DMS 273 (cell line): Measurements from ENCODE around the gene MYO1F.
"Not testable (repeated sequence)": the region's sequence is repeated elsewhere in the genome, so short reads cannot be mapped to it uniquely, and the experiment has no call there.

Source experiments
- DNase-seq: peaks from one replicate; lab custom pipeline; 2025; ENCODE audit not compliant: unreplicated experiment; lab: John Stamatoyannopoulos, UW

MYO1F gene

GRCh38 chr19:8567522-8568172 is 9.6 kb downstream of the MYO1F start:
- no peak for DNase-seq

GRCh38 chr19:8566855-8567254 is 10.4 kb downstream of the MYO1F start:
- DNase-seq: no peak

- DNase-seq: not testable (repeated sequence)
These were observed 12.4 kb downstream of the MYO1F start for GRCh38 chr19:8564866-8565265.

GRCh38 chr19:8561075-8561764 is 16.0 kb downstream of the MYO1F start:
- no peak for DNase-seq

GRCh38 chr19:8558325-8558724 is 18.9 kb downstream of the MYO1F start:
- no peak for DNase-seq

GRCh38 chr19:8557642-8558238 is 19.5 kb downstream of the MYO1F start:
- no peak for DNase-seq

- DNase-seq: not testable (repeated sequence)
These were observed 23.5 kb downstream of the MYO1F start for GRCh38 chr19:8553729-8554128.

- DNase-seq: peak; percentile 83
These were observed 24.4 kb downstream of the MYO1F start for GRCh38 chr19:8552810-8553209.

GRCh38 chr19:8550070-8550469 is 27.2 kb downstream of the MYO1F start:
- DNase-seq: no peak

- no peak for DNase-seq
These were observed 31.5 kb downstream of the MYO1F start for GRCh38 chr19:8545743-8546142.

GRCh38 chr19:8544168-8544567 is 33.1 kb downstream of the MYO1F start:
- DNase-seq: no peak

- DNase-seq: no peak
These were observed 37.6 kb downstream of the MYO1F start for GRCh38 chr19:8539621-8540149.

GRCh38 chr19:8537099-8537498 is 40.1 kb downstream of the MYO1F start:
- no peak for DNase-seq

- no peak for DNase-seq
These were observed 41.0 kb downstream of the MYO1F start for GRCh38 chr19:8536282-8536681.

- no peak for DNase-seq
These were observed 45.0 kb downstream of the MYO1F start for GRCh38 chr19:8532225-8532624.

- no peak for DNase-seq
These were observed 45.8 kb downstream of the MYO1F start for GRCh38 chr19:8531470-8531869.

GRCh38 chr19:8530061-8530679 is 47.1 kb downstream of the MYO1F start:
- no peak for DNase-seq

- no peak for DNase-seq
These were observed 47.8 kb downstream of the MYO1F start for GRCh38 chr19:8529369-8530006.

GRCh38 chr19:8528500-8528899 is 48.7 kb downstream of the MYO1F start:
- DNase-seq: no peak

GRCh38 chr19:8526345-8527091 is 50.7 kb downstream of the MYO1F start:
- peak; percentile 93 for DNase-seq

GRCh38 chr19:8525401-8525684 is 51.9 kb downstream of the MYO1F start:
- no peak for DNase-seq
